ENCODE measurements around the gene DDX23. TPM values are rescaled to one million over a fixed set of nuclear protein-coding genes. Genes with fewer than 3 reads are reported as not detected.

Gene DDX23
- polyA plus RNA-seq, 3 donors = 21.4 to 63.8 (median 28.4) TPM

DNA sequence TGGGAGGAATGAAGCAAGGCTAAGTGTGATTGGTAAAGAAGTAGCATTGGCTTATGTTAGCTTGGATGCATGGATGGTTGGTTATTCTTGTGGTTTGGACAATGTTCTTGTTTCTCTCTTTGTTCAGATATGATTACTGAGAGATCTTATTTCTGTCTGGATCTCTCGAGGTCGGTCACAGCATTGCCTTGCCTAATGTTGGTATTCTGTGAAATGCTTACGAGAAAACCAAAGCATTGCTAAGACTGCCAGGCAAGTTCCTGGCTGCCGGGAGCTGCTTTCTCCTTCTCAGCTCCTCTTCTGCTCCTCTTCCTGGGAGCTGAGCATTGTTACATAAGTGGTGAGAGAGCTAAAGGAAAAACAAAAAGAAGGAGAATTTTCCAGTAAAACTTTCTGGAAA lies 21.1 kb upstream of the DDX23 start:
- WGBS (ENCODE audit: insufficient coverage) = no CpG with 5 or more reads among the region's 4 CpGs
- Histone ChIP-seq H3K27me3 (ENCODE audit: control insufficient read depth in 2 of 2, insufficient read depth in 2 of 2, low read length in 2 of 2) (no peaks in the 10 kb centered on the region), H3K79me2 (ENCODE audit: insufficient read depth, low read length) (no peaks in the 10 kb centered on the region), H3K4me2 (replicated peaks; ENCODE audit: extremely low read depth, low read length, poor library complexity, severe bottlenecking) (no peak overlapping the region), H3K9ac (ENCODE audit: insufficient read depth, low read length, poor library complexity, severe bottlenecking) (no peak overlapping the region), H3K9me3 (replicated peaks in 1 of 2; ENCODE audit: control insufficient read depth in 1 of 2, insufficient read depth in 1 of 2, low read length in 2 of 2) (no peaks in the 10 kb centered on the region), H4K20me1 (ENCODE audit: insufficient read depth, low read length) (no peaks in the 10 kb centered on the region), H3K36me3 (replicated peaks in 1 of 2; ENCODE audit: control insufficient read depth in 1 of 2, insufficient read depth in 2 of 2, low read length in 2 of 2) (no peaks in the 10 kb centered on the region), H3K4me1 (ENCODE audit: control insufficient read depth in 1 of 2, insufficient read depth in 2 of 2, low read length in 2 of 2) (no peaks in the 10 kb centered on the region), H3K4me3 (replicated peaks in 1 of 3; ENCODE audit: low read depth in 2 of 3, low read length in 3 of 3) (no peak overlapping the region), H2AFZ (ENCODE audit: insufficient read depth, low read depth, low read length, poor library complexity, severe bottlenecking) (no peak overlapping the region), H3K27ac (ENCODE audit: low read depth in 1 of 2, low read length in 2 of 2) (no peak overlapping the region)
- intact Hi-C loops (cut with micrococcal nuclease) = no loop called here
- no peaks in the 10 kb centered on the region for H3K4me1 Mint-ChIP-seq
- TF ChIP-seq, protein P1, sequence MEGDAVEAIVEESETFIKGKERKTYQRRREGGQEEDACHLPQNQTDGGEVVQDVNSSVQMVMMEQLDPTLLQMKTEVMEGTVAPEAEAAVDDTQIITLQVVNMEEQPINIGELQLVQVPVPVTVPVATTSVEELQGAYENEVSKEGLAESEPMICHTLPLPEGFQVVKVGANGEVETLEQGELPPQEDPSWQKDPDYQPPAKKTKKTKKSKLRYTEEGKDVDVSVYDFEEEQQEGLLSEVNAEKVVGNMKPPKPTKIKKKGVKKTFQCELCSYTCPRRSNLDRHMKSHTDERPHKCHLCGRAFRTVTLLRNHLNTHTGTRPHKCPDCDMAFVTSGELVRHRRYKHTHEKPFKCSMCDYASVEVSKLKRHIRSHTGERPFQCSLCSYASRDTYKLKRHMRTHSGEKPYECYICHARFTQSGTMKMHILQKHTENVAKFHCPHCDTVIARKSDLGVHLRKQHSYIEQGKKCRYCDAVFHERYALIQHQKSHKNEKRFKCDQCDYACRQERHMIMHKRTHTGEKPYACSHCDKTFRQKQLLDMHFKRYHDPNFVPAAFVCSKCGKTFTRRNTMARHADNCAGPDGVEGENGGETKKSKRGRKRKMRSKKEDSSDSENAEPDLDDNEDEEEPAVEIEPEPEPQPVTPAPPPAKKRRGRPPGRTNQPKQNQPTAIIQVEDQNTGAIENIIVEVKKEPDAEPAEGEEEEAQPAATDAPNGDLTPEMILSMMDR (IDR thresholded peaks at IDR 0.05) = no peak
- no peak overlapping the region for H3K27ac Mint-ChIP-seq
- H3K27me3 Mint-ChIP-seq (ENCODE audit: low read depth in 3 of 3) = peaks cover 9% of the 10 kb centered on the region in 3 donors
- no peak overlapping the region for H3K4me3 Mint-ChIP-seq
- H3K9me3 Mint-ChIP-seq = no peaks in the 10 kb centered on the region
- no peaks in the 10 kb centered on the region for H3K36me3 Mint-ChIP-seq
- DNase-seq = no peak

DNA sequence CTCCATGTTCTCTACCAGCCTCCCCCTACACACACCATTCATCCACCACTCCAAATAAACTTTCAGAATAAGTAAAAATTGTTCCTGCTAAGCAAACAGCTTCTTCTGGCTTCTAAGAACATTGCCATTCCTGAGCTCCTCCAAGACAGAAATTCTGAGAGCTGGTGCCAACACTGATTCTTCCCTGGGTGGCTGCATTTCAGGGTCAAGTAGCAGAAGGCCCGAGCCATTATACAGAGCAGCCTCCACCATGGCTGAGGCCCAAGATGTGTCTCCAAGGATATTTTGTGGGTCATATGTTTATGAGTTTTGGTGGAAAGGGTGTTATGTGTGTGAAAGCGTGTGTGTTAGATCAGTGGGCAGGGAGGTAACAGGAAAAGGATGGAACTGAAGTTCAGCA lies 17.2 kb upstream of the DDX23 start:
- H3K36me3 Mint-ChIP-seq = no peaks in the 10 kb centered on the region
- Histone ChIP-seq H3K79me2 (ENCODE audit: insufficient read depth, low read length) (no peaks in the 10 kb centered on the region), H3K4me1 (ENCODE audit: control insufficient read depth in 1 of 2, insufficient read depth in 2 of 2, low read length in 2 of 2) (peaks cover 17 to 19% of the 10 kb centered on the region in 2 donors), H3K27me3 (ENCODE audit: control insufficient read depth in 2 of 2, insufficient read depth in 2 of 2, low read length in 2 of 2) (peaks cover 6 to 11% of the 10 kb centered on the region in 2 donors), H3K4me3 (replicated peaks in 1 of 3; ENCODE audit: low read depth in 2 of 3, low read length in 3 of 3) (no peak overlapping the region), H2AFZ (ENCODE audit: insufficient read depth, low read depth, low read length, poor library complexity, severe bottlenecking) (no peak overlapping the region), H3K27ac (ENCODE audit: low read depth in 1 of 2, low read length in 2 of 2) (no peak overlapping the region), H4K20me1 (ENCODE audit: insufficient read depth, low read length) (no peaks in the 10 kb centered on the region), H3K4me2 (replicated peaks; ENCODE audit: extremely low read depth, low read length, poor library complexity, severe bottlenecking) (no peak overlapping the region), H3K9me3 (replicated peaks in 1 of 2; ENCODE audit: control insufficient read depth in 1 of 2, insufficient read depth in 1 of 2, low read length in 2 of 2) (no peaks in the 10 kb centered on the region), H3K9ac (ENCODE audit: insufficient read depth, low read length, poor library complexity, severe bottlenecking) (no peak overlapping the region), H3K36me3 (replicated peaks in 1 of 2; ENCODE audit: control insufficient read depth in 1 of 2, insufficient read depth in 2 of 2, low read length in 2 of 2) (no peaks in the 10 kb centered on the region)
- peaks cover 18 to 24% (median 21%) of the 10 kb centered on the region in 3 donors for H3K27me3 Mint-ChIP-seq (ENCODE audit: low read depth in 3 of 3)
- intact Hi-C loops (cut with micrococcal nuclease) = no loop called here
- H3K4me3 Mint-ChIP-seq = no peak overlapping the region
- no peaks in the 10 kb centered on the region for H3K9me3 Mint-ChIP-seq
- DNase-seq = no peak
- H3K27ac Mint-ChIP-seq = no peak overlapping the region
- peaks cover 21% of the 10 kb centered on the region for H3K4me1 Mint-ChIP-seq
- TF ChIP-seq, protein P1 (IDR thresholded peaks at IDR 0.05) = no peak
- 100% methylated on average over 1 of the region's 2 CpGs for WGBS (ENCODE audit: insufficient coverage)
